ENCODE measurements around the gene BPIFA3.
A peak's percentile ranks its signal among the peaks of the same experiment; 100 is the strongest.
"Not testable (repeated sequence)": the region's sequence is repeated elsewhere in the genome, so short reads cannot be mapped to it uniquely, and the experiment has no call there.

BPIFA3 gene
- total RNA-seq, result 0 to 0.07 (median 0) reads per million in 18 experiments

DNA sequence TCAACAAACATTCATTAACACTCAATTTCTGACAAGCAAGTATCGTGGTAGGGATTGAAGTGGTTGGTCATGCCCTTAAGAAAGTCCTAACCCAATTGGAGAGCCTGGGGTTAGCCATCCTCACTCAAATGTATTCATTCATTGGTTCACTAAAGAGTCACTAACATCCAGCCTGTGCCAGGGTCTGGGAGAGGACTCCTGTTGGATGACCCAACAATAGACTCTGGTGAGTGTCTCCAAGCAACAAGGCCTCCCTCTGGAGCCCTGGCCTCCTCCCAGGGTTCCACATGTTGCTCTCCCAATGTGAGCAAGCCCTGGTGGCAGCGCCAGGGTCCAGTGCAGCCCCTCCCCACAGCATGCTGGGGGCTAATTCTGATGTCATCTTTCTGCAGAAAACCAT lies at the start of gene BPIFA3:
Gene BPIFA3 (plus strand): TSS at position 301 of the 400 bp plus-strand sequence. CDS start 185 bp downstream, outside the sequence.
- no peak for DNase-seq

DNA sequence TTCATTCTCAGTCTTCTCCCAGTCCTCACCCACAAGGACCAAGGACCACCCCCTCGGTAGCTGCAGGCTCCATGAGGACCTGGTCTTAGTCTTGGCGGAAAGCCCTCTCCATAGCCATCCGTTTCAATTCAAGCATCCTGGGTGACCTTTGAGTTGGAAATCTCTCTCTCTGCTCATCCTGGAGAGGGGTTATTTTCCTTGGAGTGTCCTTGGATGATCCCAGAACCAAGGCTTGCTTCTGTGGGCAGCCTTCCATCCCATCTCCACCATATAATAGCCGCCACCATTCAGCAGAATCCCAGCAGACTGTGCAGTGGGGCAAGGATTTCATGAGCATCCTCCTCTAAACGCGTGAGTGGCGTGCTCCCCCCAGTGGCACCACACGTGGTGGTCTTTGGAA lies 49.3 kb upstream of the BPIFA3 start, which contains the start of gene BPIFA2:
Gene BPIFA2 (plus strand): TSS at position 301 of the 400 bp plus-strand sequence. CDS start 987 bp downstream, outside the sequence.
- no peak for DNase-seq

DNA sequence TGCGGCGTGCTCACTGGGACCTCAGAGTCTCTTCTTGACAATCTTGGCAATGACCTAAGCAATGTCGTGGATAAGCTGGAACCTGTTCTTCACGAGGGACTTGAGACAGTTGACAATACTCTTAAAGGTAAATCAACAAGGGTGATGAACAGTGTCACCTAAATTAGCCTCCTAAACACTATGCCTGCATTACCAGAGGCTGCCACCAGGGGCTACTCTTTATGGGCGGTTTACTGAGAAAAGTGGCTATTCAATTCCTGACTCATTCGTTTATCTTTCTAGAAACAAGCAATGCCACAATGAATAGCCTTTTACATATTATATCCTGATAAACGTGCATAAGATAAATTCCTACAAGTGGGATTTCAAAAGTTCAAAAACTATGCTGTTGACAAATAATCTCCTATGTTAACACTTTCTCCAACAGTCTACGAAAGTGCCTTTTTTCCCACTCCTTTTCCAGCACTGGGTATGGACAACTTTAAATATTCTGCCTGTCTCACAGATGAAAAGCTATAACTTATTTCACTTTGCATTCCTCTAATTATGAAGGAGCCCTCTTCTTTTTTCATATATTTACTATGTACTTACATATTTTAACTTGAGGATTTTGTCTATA lies 47.9 kb upstream of the BPIFA3 start:
- DNase-seq, result peak; percentile 20 to 35

DNA sequence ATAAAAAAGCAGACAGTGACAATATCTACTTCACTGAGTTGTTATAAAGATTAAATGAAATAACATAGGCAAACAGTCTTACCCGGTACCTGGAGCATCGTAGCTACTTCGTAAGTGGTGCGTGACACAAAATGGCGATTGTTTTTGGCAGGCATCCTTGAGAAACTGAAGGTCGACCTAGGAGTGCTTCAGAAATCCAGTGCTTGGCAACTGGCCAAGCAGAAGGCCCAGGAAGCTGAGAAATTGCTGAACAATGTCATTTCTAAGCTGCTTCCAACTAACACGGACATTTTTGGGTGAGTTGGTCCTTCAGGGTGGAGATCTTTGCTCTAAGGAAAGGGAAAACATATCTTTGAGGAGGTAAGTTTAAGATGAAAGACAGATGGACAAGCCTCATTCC lies 44.4 kb upstream of the BPIFA3 start:
- DNase-seq, result no peak

DNA sequence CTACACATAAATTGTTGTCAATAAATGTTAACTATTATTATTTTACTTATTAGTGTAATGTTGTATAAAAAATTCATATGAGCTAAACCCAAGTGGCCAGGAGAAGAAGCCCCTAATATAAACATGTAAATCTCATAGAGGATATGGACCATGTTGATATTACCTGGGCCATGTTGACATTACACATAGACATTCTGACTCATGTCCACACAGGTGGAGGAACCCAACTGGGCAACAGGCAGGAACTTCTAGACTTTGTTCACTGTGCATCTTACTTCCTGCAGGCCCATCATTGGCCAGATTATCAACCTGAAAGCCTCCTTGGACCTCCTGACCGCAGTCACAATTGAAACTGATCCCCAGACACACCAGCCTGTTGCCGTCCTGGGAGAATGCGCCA lies 42.0 kb upstream of the BPIFA3 start:
- no peak for DNase-seq

DNA sequence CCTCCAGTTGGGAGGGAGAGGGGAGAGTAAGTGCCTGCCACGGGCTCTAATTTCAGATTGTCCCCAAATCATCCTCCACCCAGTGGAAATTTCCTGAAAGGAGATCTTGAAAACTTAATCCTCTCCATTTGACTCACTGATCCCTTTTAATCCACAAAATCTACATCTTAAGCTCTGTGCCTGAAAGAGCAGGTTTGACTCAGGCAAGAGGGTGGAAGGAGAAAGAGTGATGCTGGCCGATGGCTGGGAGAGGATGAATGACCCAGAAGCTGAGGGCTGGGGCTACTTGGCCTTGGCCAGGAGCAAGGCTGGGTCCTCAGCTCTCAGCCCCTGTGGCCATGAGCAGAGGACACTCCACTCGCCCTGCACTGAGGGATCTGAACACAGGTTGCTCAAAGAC lies 41.1 kb upstream of the BPIFA3 start:
- no peak for DNase-seq

DNA sequence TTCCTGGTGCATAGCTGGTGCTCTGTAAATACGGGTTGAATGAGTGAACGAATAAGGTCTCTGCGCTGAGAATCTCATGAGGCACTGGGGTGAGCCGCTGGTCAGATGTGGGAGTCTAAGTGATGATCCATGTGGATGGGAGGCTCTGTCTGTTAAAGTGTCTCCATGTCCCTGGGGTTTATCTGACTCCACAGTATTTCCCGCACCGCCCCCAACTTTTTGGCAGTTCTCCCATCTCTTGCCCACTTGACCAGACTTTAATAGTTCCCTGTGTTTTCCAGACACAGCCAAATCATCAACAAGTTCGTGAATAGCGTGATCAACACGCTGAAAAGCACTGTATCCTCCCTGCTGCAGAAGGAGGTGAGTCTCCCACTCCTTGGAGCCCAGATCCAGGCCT lies 39.3 kb upstream of the BPIFA3 start:
- DNase-seq, result no peak

DNA sequence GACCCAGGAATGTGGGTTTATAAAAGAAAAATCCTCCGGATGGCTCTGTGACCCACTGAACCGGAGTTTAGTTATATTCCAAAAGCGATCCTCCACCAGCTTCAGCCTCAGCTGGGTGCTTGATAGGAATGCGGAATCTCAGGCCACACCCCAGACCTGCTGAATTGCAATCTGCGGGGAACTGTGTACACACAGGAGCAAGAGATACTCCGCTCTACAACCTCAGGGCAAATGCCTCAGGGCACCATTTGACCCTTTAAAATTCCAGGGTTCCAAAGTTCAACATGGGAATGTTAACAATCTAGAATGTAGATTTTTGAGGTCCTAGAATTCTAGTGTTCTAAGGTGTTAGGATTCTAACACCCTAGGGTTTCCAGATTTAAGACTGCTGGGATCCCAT lies 38.4 kb upstream of the BPIFA3 start:
- no peak for DNase-seq

DNA sequence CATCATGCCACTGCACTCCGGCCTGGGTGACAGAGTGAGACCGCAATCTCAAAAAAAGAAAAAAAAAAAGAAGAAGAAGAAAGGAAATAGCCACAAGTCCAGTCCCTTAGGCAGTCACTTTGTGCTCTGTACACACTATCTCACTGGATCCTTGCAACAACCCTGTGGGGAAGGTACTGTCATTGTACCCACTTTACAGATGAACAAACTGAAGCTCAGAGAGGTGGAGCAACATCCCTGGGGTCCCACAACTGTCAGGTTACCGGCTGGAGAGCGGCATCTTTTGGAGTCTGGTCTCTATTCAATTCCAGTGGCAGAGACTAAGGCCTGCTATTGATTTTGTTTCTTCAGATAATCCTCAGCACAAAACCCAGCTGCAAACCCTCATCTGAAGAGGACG lies 37.0 kb upstream of the BPIFA3 start:
- DNase-seq, result no peak

DNA sequence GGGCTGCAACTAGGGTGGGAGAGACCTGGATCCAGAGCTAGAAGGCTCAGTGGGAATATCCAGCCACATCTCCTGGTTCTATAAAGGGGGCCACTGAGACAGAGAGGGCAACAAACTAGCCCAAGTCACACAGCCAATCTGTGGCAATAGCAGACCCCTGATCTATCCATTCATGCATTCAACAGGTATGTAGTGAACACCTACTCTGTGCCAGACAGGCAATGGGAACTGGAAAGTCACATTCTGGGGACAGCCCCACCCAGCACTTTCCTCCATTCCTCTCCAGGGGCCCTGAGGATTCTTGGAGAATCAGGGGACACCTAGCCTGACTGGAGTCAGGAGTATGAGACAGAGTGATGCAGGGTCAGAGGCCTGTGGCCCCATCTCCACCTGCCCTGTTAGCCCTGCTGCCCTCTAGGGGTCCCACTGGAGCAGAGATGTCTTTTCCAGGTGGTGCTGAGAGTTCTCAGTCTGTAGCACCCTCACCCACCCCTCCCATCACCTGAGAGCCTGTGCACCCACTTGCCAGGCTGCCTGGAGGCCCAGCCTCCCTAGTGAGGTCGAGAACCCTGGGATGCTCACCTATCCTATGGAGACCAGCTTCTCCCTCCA lies 35.6 kb upstream of the BPIFA3 start:
- no peak for DNase-seq

DNA sequence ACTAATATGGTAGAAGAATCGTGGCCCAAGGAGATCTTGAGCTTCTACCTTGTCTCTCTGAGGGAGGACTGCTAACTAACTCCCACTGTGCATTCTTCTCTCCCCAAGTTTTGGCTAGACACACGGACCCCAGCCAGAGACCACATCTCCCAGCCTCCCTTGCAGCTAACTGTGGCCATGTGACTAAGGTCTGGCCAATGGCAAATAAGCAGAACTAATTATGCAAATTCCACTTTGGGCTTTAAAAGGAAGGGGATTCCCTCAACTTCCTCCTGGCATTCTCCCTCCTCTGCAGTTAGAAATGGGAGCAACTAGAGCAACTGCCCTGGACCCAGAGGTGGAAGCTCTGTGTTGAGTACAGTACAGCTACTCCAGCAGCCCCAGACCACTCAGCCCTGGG lies 33.8 kb upstream of the BPIFA3 start:
- DNase-seq, result peak; percentile 5 to 35

DNA sequence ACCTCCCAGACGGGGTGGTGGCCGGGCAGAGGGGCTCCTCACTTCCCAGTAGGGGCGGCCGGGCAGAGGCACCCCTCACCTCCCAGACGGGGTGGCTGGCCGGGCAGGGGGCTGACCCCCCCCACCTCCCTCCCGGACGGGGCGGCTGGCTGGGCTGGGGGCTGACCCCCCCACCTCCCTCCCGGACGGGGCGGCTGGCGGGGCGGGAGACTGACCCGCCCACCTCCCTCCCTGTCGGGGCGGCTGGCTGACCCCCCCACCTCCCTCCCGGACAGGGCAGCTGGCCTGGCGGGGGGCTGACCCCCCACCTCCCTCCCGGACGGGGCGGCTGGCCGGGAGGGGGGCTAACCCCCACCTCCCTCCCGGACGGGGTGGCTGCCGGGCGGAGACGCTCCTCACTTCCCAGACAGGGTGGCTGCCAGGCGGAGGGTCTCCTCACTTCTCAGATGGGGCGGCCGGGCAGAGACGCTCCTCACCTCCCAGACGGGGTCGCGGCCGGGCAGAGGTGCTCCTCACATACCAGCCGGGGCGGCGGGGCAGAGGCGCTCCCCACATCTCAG lies 32.0 kb upstream of the BPIFA3 start:
- DNase-seq, result not testable (repeated sequence)

DNA sequence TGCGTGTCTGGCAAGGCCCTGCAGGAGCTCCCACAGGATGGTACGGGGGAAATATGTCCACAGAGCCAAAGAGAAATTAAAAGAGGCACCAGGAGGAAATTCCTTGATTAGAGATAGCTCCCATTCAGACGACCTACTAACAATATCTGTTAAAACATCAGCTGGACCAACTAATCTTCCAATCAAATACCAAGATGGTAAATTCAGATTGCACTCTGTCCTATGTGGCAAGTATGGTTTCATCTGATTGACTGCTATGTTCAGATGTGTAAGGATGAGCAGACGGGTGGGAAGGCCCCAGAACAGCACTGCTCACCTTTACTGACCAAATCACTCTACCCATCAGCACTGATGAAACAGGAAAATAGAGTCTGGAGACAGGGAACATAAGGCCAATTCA lies 29.7 kb upstream of the BPIFA3 start:
- no peak for DNase-seq

DNA sequence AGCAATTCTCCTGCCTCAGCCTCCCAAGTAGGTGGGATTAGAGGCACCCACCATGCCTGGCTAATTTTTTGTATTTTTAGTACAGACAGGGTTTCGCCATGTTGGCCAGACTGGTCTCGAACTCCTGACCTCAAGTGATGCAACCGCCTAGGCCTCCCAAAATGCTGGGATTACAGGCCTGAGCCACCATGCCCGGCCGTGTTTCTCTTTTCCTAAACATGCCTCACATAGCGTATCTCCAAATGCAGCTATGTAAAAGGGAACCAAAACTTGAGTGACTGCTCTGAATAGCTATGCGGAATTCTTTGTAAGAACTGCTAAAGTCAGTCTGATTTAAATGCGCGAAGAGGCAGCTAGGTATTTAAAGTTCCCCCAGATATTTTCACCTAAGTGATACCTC lies 28.7 kb upstream of the BPIFA3 start:
- DNase-seq, result no peak

DNA sequence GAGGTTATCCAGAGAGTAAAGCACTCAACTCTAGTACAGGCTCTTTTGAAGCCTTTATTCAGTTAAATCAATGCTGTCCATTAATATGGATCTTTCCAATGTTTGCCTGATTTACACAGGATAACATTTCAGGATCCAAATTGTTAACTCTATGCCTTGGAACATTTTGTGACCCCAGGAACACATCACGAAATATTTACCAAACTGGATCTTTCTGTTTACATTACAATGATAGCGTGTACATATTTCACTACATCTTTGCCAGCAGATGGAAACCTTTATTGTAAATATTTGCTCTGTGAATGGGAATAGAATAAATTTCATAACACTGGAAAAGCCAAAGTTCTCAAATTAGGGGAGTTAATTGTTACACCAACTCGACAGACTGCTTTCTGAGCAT lies 25.7 kb upstream of the BPIFA3 start:
- DNase-seq, result no peak

DNA sequence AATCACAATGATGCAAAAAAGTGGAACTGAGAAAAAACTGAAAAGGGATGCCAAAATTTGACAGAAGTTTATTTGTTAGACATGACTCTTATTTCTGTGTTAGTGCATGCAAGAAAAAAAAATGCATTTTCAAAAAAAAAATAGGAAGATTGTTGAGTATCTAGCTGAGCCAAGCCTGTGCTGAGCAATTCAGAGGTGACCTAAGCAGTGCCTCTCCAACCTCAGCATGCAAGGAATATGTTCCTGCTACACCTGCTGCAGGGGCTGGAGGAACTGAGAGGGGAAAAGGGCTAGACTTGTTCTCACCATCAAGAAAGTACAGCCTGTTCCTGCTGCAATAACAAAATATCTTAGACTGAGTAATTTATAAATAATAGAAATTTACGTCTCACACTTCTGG lies 25.2 kb upstream of the BPIFA3 start:
- no peak for DNase-seq

DNA sequence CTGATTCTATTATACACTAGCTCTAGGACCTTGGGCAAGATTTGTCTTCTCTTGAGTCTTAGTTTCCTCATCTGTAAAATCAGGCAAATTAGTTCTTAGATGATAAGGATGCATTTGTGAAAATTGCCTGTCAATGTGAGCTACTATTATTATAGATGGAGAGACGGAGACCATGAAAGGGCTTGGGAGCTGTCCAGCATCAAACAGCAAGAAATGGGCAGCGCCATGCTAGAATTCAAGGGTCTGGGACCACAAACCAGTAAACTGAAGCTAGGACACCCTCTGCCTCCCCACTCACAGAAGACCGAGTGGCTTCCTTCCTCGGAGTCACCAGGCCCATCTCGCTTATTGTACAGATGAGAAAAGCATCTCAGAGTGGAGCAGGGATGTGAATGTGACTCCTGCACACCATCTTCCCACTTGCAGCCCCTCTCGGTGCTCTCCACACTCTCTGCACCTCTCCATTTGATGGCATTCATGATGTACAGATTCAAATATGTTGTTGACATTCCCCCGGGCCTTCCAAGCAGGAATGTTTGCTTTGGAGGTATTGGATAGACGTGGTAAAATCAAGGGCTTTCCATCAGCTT lies 24.1 kb upstream of the BPIFA3 start:
- no peak for DNase-seq

DNA sequence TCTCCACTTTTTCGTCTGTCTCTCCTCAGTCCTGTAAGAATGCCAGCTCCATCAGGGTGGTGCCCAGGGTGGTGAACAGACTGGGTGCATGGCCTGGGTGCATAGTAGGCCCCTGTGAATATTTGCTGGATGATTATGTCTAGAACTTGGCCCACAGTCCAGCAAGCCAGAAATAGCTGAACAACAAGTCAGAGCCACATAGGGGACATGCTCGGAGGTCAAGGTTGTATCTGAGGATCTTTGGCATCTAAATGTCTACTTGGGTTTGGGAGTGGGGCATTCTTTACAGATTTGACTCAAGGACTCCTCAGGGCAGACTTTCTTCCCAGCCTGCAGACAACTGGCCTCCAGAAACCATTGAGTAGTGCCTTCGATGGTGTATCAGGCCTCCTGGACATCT lies 18.1 kb upstream of the BPIFA3 start:
- DNase-seq, result no peak

DNA sequence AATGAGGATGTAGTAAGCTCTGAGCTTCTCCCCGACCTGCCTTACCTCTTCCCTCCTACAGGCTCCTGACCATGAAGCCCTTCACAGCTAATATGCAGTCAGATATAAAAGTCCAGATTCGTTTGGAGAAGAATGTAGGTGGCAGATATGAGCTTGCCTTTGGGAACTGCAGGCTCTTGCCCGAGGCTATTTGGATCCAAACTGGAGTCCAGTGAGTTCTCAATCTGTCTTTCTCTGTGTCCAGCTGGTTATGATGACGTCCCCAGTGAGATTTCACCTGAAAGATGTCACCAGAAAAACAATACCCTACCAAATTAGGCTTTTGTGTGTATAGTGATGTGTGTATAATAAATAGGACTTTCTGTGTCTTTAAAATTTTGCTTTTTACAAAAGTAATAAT lies 14.7 kb upstream of the BPIFA3 start:
- DNase-seq, result no peak

DNA sequence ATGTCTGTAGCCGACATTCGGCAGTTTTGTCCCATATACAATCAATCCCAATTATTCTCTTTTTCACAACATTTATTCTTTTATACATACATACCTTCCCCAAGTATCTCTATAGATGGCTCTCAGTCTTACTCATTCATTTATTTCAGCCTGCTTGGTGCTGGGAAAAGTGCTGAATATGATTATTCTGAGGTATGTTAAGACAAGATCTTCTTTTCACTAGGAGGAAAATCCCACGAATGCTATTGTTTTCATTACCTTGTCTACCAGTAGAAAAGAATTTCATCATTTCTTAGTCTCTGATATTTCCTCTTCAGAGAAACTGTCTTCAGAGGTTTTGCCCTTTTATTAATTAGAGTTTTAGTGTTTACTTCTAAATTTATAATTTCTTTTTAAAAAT lies 13.7 kb upstream of the BPIFA3 start:
- no peak for DNase-seq

DNA sequence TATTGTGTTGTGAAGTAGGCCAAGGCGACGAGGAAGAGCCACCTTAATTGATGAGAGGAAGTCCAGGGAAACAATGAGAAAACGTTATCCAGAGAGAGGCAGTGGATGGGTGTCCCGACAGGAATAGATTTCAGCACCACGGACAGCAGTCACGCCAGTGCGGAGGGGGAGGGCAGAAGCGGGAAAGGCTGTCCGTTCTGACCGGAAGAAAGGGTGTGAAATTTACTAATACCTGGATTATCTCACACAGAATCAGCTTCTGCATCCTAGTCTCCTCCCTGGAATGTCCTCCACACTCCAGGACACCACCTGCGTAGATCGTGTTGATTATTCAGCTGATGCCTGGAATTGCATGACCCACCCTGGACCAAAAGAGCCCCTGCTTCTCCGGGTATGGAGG lies 7.4 kb upstream of the BPIFA3 start:
- DNase-seq, result peak; percentile 18 to 55

DNA sequence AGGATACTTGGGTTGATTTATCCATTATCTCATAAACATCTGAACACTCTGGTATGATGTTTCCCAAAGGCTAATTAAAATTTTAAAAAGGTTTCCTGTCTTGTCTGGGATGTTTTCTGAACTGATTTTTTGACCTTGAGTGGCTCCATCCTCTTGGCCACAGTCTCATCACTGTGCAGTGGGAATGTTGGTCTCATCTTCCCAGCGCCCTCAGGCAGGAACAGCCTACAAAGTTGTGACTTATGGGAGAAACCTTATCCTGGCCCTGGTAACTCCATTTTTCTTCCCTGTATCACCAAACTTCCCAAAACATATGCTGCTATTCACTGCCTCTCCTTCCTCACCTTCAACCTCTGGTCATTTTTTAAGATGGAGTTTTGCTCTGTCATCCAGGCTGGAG lies 6.8 kb upstream of the BPIFA3 start:
- no peak for DNase-seq

DNA sequence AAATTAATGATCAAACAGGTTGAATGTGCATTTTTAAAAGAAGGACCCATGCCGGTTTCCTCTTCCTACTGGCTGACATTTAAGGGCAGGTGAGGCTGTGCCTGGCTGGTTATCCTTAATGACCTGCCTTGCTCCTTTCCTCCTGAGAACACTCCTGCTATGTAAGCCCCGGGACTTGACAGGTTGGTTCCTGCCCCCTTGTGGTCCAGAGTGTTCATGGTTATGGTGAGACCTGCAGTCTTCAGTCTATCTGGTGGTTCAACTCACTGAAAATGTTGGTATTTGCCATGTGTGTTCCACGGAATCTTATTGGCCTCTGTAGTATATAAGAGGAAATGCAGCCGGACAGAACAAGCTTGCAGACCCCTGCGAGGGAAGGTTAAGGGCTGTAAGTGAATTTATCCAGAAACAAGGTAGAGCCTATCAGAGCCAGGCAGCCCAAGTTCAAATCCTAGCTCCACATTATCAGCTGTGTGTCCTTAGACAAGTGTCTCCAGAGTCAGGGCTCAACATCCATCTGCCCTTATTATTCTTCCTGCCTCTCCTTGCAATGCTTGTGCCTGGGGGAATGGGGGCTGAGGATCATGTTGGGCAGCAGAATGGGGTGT lies 5.2 kb upstream of the BPIFA3 start:
- DNase-seq, result peak; percentile 4 to 44

DNA sequence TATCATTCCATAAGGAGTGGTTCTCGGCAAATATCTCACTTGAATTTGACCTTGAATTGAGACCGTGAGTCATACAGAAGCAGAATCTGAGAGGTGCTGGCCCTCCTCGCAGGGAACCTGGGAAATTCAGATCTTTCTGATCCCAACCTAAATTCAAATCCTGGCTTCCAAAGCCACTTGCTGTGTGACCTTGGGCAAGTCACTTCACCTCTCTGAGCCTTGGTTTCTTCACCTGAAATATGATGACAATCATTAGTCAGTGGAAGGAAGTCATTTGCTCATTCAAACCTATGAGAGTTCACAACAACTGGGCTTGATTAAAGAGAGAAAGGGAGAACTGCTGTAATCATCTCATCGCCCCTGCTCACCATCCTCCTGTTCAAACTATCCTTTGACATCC lies 7.2 kb downstream of the BPIFA3 start:
- DNase-seq, result no peak
